Measurements from ENCODE around the gene KCTD13. TPM values are rescaled to one million over a fixed set of nuclear protein-coding genes. Genes with fewer than 3 reads are reported as not detected.
A peak's percentile ranks its signal among the peaks of the same experiment; 100 is the strongest.

The KCTD13 gene, protein sequence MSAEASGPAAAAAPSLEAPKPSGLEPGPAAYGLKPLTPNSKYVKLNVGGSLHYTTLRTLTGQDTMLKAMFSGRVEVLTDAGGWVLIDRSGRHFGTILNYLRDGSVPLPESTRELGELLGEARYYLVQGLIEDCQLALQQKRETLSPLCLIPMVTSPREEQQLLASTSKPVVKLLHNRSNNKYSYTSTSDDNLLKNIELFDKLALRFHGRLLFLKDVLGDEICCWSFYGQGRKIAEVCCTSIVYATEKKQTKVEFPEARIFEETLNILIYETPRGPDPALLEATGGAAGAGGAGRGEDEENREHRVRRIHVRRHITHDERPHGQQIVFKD
- total RNA-seq: 10 to 100 TPM; 65.4 to 75.9 TPM
- 1 to 10 TPM; 5.4 to 10.0 (median 8.4) TPM for polyA plus RNA-seq
- total RNA-seq: 16.4 to 26.8 (median 20.1) reads per million in 6 experiments

DNA sequence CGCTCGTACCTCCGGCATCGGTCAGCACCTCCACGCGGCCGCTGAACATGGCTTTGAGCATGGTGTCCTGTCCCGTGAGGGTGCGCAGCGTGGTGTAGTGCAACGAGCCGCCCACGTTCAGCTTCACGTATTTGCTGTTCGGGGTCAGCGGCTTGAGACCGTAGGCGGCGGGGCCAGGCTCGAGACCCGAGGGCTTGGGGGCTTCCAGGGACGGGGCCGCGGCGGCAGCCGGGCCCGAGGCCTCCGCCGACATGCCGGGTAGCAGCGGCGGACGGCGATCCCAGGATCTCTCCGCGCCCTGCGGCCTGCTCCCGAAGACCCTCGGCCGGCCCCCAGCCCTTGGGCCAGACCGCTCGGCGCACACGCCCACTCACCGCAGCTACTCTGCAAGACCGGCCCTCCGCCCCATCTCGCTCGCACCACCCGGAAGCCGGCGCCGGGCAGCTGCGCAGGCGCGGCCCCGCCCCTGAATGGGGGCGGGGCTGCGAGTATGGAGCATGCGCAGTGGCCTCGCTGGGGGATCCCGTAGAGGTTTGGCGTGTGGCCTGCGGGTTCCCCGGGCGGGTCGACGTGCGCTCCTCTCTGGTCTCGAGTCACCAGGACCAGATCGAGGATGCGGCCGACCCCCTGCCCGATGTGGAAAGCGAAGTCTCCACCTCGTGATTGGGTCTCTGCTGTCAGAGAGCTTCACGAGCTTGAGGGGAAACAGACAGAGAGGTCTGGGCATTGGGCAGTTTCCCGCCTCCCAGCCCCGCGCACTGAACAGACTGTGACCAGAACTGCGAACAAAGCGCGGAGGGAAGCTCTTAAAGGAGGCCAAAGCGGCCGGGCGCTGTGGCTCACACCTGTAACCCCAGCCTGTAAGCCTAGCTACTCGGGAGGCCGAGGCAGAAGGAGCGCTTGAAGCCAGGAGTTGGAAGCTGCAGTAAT, at the start of gene KCTD13:
KCTD13 (minus strand) TSS at position 446 of the 930 bp plus-strand sequence; CDS start at position 253, 193 bp downstream.
- Mint-ChIP-seq H3K4me1 (peaks cover 14 to 45% (median 39%) of the 10 kb centered on the region in 4 donors), H3K27ac (peak within 1 kb of the TSS; percentile 90 to 98 (median 97)), H3K36me3 (peaks cover 0 to 20% (median under 1%) of the 10 kb centered on the region in 3 donors), H3K27me3 (no peaks in the 10 kb centered on the region), H3K4me3 (peak within 1 kb of the TSS; percentile 90 to 97 (median 94)), H3K9me3 (no peaks in the 10 kb centered on the region)
- ATAC-seq: peak; percentile 88 to 93
- POLR2A ChIA-PET: interaction anchor here (0.5 to 4.4 kb wide), 25 partner anchors 10 to 936 kb away, joined by 3 to 39 read pairs (median 4); partner anchors contain the start of genes ALDOA, ASPHD1, CDIPT and HIRIP3
- peak; percentile 79 to 97 (median 91) for DNase-seq

DNA sequence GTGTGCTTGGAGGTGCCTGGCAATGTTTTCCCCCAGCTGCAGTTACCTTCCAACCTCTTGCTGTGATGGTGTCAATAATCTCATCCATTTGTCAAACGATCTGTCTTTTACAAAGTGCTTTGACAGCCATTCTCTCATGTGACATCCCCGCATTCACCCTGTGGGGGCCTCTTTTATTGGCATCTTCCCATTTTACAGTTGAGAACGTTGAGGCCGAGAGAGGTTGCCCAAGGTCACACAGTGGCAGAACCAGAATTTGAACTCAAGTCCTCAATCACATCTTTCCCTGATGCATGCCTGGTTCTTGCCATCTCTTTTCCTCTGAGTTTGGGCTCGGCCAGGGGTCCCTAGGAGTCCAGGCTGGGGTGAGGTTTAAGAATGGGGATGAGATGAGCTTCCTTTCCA, 49.1 kb upstream of the KCTD13 start:
- H3K27ac Mint-ChIP-seq: peak overlapping the region; percentile 43 to 94 (median 88)
- peaks cover 0 to 31% (median 9%) of the 10 kb centered on the region in 3 donors for H3K36me3 Mint-ChIP-seq
- no peaks in the 10 kb centered on the region for H3K9me3 Mint-ChIP-seq
- H3K4me1 Mint-ChIP-seq: peaks cover 19 to 43% (median 39%) of the 10 kb centered on the region in 4 donors
- DNase-seq: no peak
- H3K4me3 Mint-ChIP-seq: peak overlapping the region; percentile 82 to 98 (median 95)
- no peak for ATAC-seq
- POLR2A ChIA-PET: interaction anchor here (0.8 to 2.8 kb wide), 5 partner anchors 13 to 50 kb away, joined by 3 to 29 read pairs (median 7); partner anchors contain the start of genes KCTD13 and TMEM219
- H3K27me3 Mint-ChIP-seq: no peaks in the 10 kb centered on the region

DNA sequence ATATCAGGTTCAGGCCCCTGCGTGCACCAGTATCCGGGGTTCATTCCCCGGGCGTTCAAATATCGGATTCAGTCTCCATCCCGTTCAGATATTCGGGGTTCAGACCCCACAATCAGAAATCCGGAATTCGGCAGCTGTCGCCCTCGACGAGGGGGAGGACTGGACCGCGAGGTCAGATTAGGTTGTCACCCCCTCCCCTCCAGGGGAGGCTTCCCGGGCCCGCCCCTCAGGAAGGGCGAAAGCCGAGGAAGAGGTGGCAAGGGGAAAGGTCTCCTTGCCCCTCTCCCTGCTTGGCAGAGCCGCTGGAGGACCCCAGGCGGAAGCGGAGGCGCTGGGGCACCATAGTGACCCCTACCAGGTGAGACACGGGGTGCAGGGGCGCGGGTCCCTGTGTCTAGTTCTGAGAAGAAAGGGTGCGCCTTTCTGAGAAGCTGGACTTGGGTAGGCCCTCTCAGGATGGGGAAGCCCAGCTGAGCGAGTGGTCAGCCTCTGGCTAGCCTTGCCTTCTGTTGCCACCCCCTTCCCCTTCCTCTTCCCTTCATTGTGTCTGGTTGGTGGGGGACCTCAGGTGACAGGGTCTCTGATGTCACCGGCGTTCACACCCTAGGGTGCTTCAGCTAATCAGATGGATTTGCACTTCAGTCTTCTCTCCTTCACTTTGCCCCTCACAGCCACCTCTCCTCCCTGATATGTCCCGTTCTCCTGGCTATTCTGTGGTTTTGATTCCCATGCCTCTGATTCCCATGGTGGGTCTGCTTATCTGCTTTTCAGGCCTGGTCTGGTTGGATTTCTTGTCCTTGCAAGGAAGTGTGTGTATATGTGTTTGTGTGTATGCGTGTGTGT, 48.5 kb upstream of the KCTD13 start:
- H3K4me3 Mint-ChIP-seq: peak overlapping the region; percentile 82 to 98 (median 95)
- peaks cover 19 to 43% (median 39%) of the 10 kb centered on the region in 4 donors for H3K4me1 Mint-ChIP-seq
- ATAC-seq (no peak), DNase-seq (peak in 3 of 10 donors; percentile 9 to 23 (median 15))
- H3K27ac Mint-ChIP-seq: peak overlapping the region; percentile 66 to 96 (median 90)
- no peaks in the 10 kb centered on the region for H3K9me3 Mint-ChIP-seq
- H3K27me3 Mint-ChIP-seq: no peaks in the 10 kb centered on the region
- peaks cover 0 to 26% (median 9%) of the 10 kb centered on the region in 3 donors for H3K36me3 Mint-ChIP-seq
- POLR2A ChIA-PET: interaction anchor here (0.8 to 2.8 kb wide), 7 partner anchors 13 to 168 kb away, joined by 3 to 29 read pairs (median 6); partner anchors contain the start of genes ALDOA, KCTD13, MAZ and TMEM219

DNA sequence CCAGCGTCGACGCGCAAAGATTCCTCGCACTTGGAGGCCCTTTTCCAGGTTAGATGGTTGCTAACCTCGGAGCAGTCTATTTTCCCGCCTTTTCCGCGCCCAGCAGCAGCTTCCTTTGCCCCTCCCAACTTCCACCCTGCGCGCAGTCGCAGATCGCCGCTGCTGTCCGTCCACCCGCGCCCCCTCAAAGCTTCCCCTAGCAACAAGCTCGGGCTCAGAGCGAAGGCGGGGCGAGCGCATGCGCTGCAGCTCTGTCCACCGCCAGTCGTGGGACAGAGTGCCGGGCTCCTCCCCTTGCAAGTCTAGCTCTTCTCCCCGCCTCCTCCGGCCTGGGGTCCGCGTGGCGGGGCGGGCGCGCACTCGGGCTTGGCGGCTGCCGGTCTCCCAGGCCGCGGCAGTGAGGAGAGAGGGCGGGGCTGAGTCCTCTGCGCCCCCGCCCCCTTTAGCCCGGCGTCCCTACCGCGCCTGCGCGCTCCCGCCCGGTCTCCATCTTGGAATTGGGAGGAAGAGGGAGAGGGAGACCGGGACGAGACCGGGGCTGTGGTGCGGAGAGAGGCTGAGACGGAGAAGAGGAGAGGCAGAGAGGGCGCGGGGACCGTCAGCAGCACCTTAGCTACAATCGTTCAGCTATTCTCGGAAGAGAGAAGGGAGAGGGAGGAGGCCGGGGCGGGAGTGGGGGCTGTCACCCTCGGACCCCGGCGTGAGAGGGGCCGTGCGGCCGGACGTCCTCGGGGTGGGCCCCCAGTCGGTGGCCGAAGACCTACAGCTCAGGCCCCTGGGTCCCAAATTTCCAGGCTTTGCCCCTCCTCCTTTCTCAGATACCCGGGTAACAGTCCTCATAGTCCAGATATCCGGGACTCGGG, 47.6 kb upstream of the KCTD13 start, which contains the start of gene TAOK2:
TAOK2 (plus strand) TSS at position 485 of the 863 bp plus-strand sequence. CDS start 3,905 bp downstream, outside the sequence.
- Mint-ChIP-seq H3K27ac (peak within 1 kb of the TSS; percentile 66 to 96 (median 91)), H3K4me3 (peak within 1 kb of the TSS; percentile 82 to 98 (median 95)), H3K9me3 (no peaks in the 10 kb centered on the region), H3K4me1 (peaks cover 19 to 43% (median 40%) of the 10 kb centered on the region in 4 donors), H3K27me3 (no peaks in the 10 kb centered on the region), H3K36me3 (peaks cover 2 to 24% (median 7%) of the 10 kb centered on the region in 3 donors)
- DNase-seq: peak; percentile 82 to 97 (median 92)
- POLR2A ChIA-PET: interaction anchor here (0.7 to 2.8 kb wide), 19 partner anchors 9 to 444 kb away, joined by 3 to 43 read pairs (median 5); partner anchors contain the start of genes ALDOA, ASPHD1, CDIPT and HIRIP3
- peak; percentile 88 to 96 for ATAC-seq

DNA sequence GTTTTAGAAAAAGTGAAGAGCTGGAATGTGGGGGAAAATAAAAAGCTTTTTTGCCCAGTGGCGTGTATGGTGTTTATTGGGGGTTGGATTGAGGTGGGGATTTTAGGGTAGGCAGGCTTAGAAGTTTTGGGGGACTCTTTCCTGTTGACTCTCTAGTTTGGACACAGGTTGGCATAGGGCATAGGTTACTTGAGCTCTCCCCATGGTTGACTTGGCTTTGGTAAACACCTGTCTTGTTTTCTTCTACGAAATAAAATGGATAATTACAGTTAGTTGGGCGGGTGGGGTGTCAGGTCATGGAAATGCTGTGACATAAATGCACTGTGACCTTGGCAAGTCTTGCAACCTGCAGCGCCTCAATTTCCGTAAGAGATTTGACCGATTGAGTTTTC, 47.0 kb upstream of the KCTD13 start:
- H3K36me3 Mint-ChIP-seq: peaks cover 6 to 25% (median 7%) of the 10 kb centered on the region in 3 donors
- no peak for ATAC-seq
- H3K27ac Mint-ChIP-seq: peak overlapping the region; percentile 48 to 96 (median 91)
- no peaks in the 10 kb centered on the region for H3K27me3 Mint-ChIP-seq
- DNase-seq: no peak
- H3K4me3 Mint-ChIP-seq: peak overlapping the region; percentile 82 to 98 (median 95)
- H3K4me1 Mint-ChIP-seq: peaks cover 20 to 43% (median 40%) of the 10 kb centered on the region in 4 donors
- H3K9me3 Mint-ChIP-seq: no peaks in the 10 kb centered on the region
- POLR2A ChIA-PET: interaction anchor here (0.6 to 2.8 kb wide), 19 partner anchors 8 to 445 kb away, joined by 3 to 43 read pairs (median 4); partner anchors contain the start of genes ALDOA, ASPHD1, CDIPT and HIRIP3

DNA sequence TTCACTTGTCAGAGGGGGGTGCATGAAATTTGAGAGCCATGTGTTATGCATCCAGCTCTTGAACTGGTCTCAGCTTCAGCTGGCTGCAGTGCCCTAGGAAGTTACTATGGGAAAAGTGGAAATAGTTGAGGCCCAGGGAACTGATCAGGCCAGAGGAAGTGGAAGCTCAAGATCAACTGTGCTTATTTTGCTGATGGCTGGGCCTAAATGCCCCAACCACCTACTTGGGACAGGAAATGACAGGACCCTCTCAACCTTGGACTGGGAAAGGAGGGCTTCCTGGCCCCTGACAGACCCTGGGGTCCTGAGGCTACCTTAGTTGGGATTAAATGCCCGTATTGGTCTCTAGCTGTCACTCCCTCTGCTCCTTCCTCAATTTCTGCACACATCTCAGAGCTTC, 46.5 kb upstream of the KCTD13 start:
- Mint-ChIP-seq H3K27me3 (no peaks in the 10 kb centered on the region), H3K4me1 (peaks cover 20 to 43% (median 40%) of the 10 kb centered on the region in 4 donors), H3K27ac (peak overlapping the region in 9 of 10 donors; percentile 48 to 96 (median 91)), H3K9me3 (no peaks in the 10 kb centered on the region), H3K36me3 (peaks cover 6 to 22% (median 7%) of the 10 kb centered on the region in 3 donors), H3K4me3 (peak overlapping the region; percentile 1 to 98 (median 95))
- no peak for DNase-seq
- no peak for ATAC-seq
- POLR2A ChIA-PET: interaction anchor here (0.6 to 2.8 kb wide), 7 partner anchors 11 to 301 kb away, joined by 3 to 43 read pairs (median 8); partner anchors contain the start of genes ALDOA, HIRIP3, INO80E and KCTD13

DNA sequence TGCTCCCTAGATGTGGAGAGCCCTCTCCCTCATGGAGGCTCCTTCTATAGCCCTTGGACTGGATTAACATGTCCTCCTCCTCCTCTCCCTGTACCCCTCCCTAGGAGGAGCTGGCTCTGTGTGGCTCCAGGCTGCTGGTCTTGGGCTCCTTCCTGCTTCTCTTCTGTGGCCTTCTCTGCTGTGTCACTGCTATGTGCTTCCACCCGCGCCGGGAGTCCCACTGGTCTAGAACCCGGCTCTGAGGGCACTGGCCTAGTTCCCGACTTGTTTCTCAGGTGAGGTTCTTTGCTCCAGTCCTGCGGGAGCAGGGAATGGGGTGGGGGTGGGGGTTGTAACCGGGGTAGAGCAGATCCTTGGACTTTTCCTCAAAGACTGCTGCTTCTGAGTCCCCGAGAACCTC, 45.3 kb upstream of the KCTD13 start:
- Mint-ChIP-seq H3K36me3 (peaks cover 6 to 26% (median 7%) of the 10 kb centered on the region in 3 donors), H3K4me3 (no peak overlapping the region), H3K27ac (peak overlapping the region in 2 of 10 donors; percentile 46 to 66), H3K27me3 (no peaks in the 10 kb centered on the region), H3K4me1 (peaks cover 20 to 34% (median 30%) of the 10 kb centered on the region in 4 donors), H3K9me3 (no peaks in the 10 kb centered on the region)
- POLR2A ChIA-PET: interaction anchor here (2.8 kb wide), 1 partner anchor 9 kb away, joined by 43 read pairs; the partner anchor contains the start of gene TMEM219
- no peak for DNase-seq
- no peak for ATAC-seq

DNA sequence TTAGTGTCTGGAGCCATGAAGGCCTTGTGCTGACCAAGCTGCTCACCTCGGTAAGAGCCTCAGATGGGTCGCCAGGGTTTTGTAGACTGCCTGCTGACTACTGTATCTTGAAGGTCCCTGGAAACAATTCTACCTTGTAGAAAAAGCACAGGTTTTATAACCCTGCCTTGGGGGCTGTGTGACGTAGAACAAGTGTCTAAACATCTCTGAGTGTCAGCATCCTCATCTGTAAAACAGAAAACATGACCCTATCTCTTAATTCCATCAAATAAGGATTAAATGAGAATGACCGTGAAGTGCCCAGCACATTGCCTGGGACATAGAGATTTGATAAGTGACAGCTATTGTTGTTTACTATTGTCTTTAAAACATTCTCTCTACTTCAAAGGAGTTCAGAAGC, 42.2 kb upstream of the KCTD13 start:
- Mint-ChIP-seq H3K9me3 (no peaks in the 10 kb centered on the region), H3K36me3 (peaks cover 6 to 31% (median 9%) of the 10 kb centered on the region in 3 donors), H3K4me3 (no peak overlapping the region), H3K27me3 (no peaks in the 10 kb centered on the region), H3K27ac (peak overlapping the region in 1 of 10 donors; percentile 13), H3K4me1 (peaks cover 10 to 19% (median 15%) of the 10 kb centered on the region in 4 donors)
- POLR2A ChIA-PET: no interaction called here
- ATAC-seq (no peak), DNase-seq (no peak)

DNA sequence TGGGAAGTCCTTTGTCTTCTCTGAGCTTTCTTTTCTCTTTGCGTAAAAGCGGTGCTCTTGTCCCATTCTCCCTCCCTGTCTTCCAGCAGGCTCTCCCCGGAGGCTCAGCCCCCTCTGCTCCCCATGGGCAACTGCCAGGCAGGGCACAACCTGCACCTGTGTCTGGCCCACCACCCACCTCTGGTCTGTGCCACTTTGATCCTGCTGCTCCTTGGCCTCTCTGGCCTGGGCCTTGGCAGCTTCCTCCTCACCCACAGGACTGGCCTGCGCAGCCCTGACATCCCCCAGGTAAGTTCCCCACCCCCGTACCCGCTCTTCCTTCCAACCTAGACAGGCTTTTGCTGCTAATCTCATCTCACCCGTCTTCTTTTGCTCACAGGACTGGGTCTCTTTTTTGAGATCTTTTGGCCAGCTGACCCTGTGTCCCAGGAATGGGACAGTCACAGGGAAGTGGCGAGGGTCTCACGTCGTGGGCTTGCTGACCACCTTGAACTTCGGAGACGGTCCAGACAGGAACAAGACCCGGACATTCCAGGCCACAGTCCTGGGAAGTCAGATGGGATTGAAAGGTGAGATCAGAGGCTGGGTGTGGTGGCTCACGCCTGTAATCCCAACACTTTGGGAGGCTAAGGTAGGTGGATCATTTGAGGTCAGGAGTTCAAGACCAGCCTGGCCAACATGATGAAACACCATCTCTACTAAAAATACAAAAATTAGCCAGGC, 37.2 kb upstream of the KCTD13 start:
- peak overlapping the region; percentile 77 to 96 (median 93) for H3K27ac Mint-ChIP-seq
- ATAC-seq: no peak
- H3K36me3 Mint-ChIP-seq: peaks cover 0 to 10% (median 2%) of the 10 kb centered on the region in 3 donors
- peak overlapping the region; percentile 86 to 94 (median 89) for H3K4me3 Mint-ChIP-seq
- H3K4me1 Mint-ChIP-seq: peaks cover 12 to 29% (median 27%) of the 10 kb centered on the region in 4 donors
- DNase-seq: no peak
- POLR2A ChIA-PET: interaction anchor here (0.9 to 3.8 kb wide), 7 partner anchors 9 to 416 kb away, joined by 3 to 43 read pairs (median 10); partner anchors contain the start of genes CDIPT, KCTD13, PAGR1 and TAOK2
- no peaks in the 10 kb centered on the region for H3K9me3 Mint-ChIP-seq
- no peaks in the 10 kb centered on the region for H3K27me3 Mint-ChIP-seq
